DND-41 (cell line): Measurements from ENCODE around the gene BRIP1.

ENCODE experiments used
- ATAC-seq: fragments of 200-7000 bp; cut with Tn5 transposase; 3 replicates; pipeline ENCODE4 v1.9.1; 2021; ENCODE audit warnings: low read depth; ENCODE audit not compliant: insufficient read depth
- DNase-seq: peaks from one replicate; pipeline ENCODE4 v3.0.0-alpha.2; 2020
- H2AFZ ChIP-seq: 2 replicates; pipeline ENCODE4 v1.6.0; 2012; ENCODE audit warnings: low read depth, low read length
- H3K27ac ChIP-seq: 2 replicates; pipeline ENCODE4 v1.5.1; 2012; ENCODE audit warnings: low read length, inconsistent platforms
- H3K27me3 ChIP-seq: fragments of 200-600 bp; sonication (generic); 2 replicates; pipeline ENCODE4 v1.6.0; 2012; ENCODE audit warnings: low read length, mild to moderate bottlenecking, inconsistent platforms; ENCODE audit not compliant: insufficient read depth, poor library complexity
- H3K36me3 ChIP-seq: 2 replicates; pipeline ENCODE4 v1.5.1; 2012; ENCODE audit warnings: low read length, inconsistent platforms; ENCODE audit not compliant: insufficient read depth
- H3K4me1 ChIP-seq: 2 replicates; pipeline ENCODE4 v1.5.1; 2012; ENCODE audit warnings: mild to moderate bottlenecking, low read length; ENCODE audit not compliant: insufficient read depth
- H3K4me2 ChIP-seq: 2 replicates; pipeline ENCODE4 v1.6.0; 2012; ENCODE audit warnings: mild to moderate bottlenecking, moderate library complexity, low read length, inconsistent platforms; ENCODE audit not compliant: insufficient read depth
- H3K4me3 ChIP-seq, 2 experiments: fragments of 200-600 bp in 1 of 2; shearing (Covaris generic) in 1 of 2; 2 replicates each; pipeline ENCODE4 v1.5.1; 2012 to 2016; ENCODE audit warnings: inconsistent platforms in 2 of 2, low read length in 2 of 2, mild to moderate bottlenecking in 2 of 2, low read depth in 1 of 2, moderate library complexity in 1 of 2
- H3K79me2 ChIP-seq: 2 replicates; pipeline ENCODE4 v1.6.0; 2012; ENCODE audit warnings: low read length, inconsistent platforms; ENCODE audit not compliant: insufficient read depth
- H3K9ac ChIP-seq: 2 replicates; pipeline ENCODE4 v1.6.0; 2012; ENCODE audit warnings: low read depth, mild to moderate bottlenecking, inconsistent platforms, low read length, moderate library complexity
- H3K9me3 ChIP-seq: 2 replicates; pipeline ENCODE4 v1.5.1; 2012; ENCODE audit warnings: low read length, moderate library complexity, mild to moderate bottlenecking, inconsistent platforms; ENCODE audit not compliant: insufficient read depth, severe bottlenecking
- H4K20me1 ChIP-seq: 2 replicates; pipeline ENCODE4 v1.6.0; 2012; ENCODE audit warnings: low read length; ENCODE audit not compliant: insufficient read depth
- CTCF ChIP-seq: IDR thresholded peaks from 2 replicates; pipeline ENCODE4 v1.5.1; 2012; ENCODE audit warnings: borderline replicate concordance, low read length, moderate library complexity, mild to moderate bottlenecking; ENCODE audit not compliant: poor library complexity, severe bottlenecking; ENCODE audit errors: extremely low read depth
- EZH2 ChIP-seq: IDR thresholded peaks from 3 replicates; pipeline ENCODE4 v1.6.1; 2012; ENCODE audit warnings: borderline replicate concordance, low read depth, mild to moderate bottlenecking, moderate library complexity, low read length, inconsistent platforms; ENCODE audit not compliant: severe bottlenecking

The BRIP1 gene

GRCh38 chr17:61852857-61853256, 10.5 kb downstream of the BRIP1 start:
- H2AFZ ChIP-seq: no peak overlapping the region
- peaks cover 66% of the 10 kb centered on the region for H3K79me2 ChIP-seq
- no peaks in the 10 kb centered on the region for H3K9me3 ChIP-seq
- H4K20me1 ChIP-seq: peaks cover 10% of the 10 kb centered on the region; the same call in 1 of the 2 replicates
- H3K4me2 ChIP-seq: no peak overlapping the region
- no peak overlapping the region for H3K4me3 ChIP-seq
- DNase-seq: no peak
- H3K9ac ChIP-seq: no peak overlapping the region
- peaks cover 89% of the 10 kb centered on the region for H3K36me3 ChIP-seq
- no peaks in the 10 kb centered on the region for H3K27me3 ChIP-seq
- H3K4me1 ChIP-seq: peaks cover 14% of the 10 kb centered on the region
- no peak overlapping the region for H3K27ac ChIP-seq
- TF ChIP-seq EZH2: no peak
- TF ChIP-seq CTCF: no peak
- no peak for ATAC-seq

GRCh38 chr17:61849674-61850073, 13.7 kb downstream of the BRIP1 start:
- H3K9me3 ChIP-seq: no peaks in the 10 kb centered on the region
- H3K4me1 ChIP-seq: peaks cover 6% of the 10 kb centered on the region
- no peak overlapping the region for H3K9ac ChIP-seq
- H3K4me3 ChIP-seq: no peak overlapping the region
- peaks cover 88% of the 10 kb centered on the region for H3K36me3 ChIP-seq
- no peak overlapping the region for H3K27ac ChIP-seq
- no peak for TF ChIP-seq EZH2
- TF ChIP-seq CTCF: no peak
- H3K27me3 ChIP-seq: no peaks in the 10 kb centered on the region
- ATAC-seq (no peak), DNase-seq (no peak)
- H3K79me2 ChIP-seq: peaks cover 39% of the 10 kb centered on the region
- H2AFZ ChIP-seq: no peak overlapping the region
- no peak overlapping the region for H3K4me2 ChIP-seq
- peaks cover 7% of the 10 kb centered on the region; the same call in 1 of the 2 replicates for H4K20me1 ChIP-seq

GRCh38 chr17:61848896-61849295, 14.4 kb downstream of the BRIP1 start:
- H2AFZ ChIP-seq: no peak overlapping the region
- H3K4me3 ChIP-seq: no peak overlapping the region
- H3K27ac ChIP-seq: no peak overlapping the region
- peaks cover 2% of the 10 kb centered on the region for H3K4me1 ChIP-seq
- ATAC-seq (no peak), DNase-seq (no peak)
- H3K9ac ChIP-seq: no peak overlapping the region
- no peak overlapping the region for H3K4me2 ChIP-seq
- H3K79me2 ChIP-seq: peaks cover 32% of the 10 kb centered on the region
- TF ChIP-seq CTCF (no peak), EZH2 (no peak)
- peaks cover 4% of the 10 kb centered on the region; the same call in 1 of the 2 replicates for H4K20me1 ChIP-seq
- H3K27me3 ChIP-seq: no peaks in the 10 kb centered on the region
- H3K36me3 ChIP-seq: peaks cover 88% of the 10 kb centered on the region
- H3K9me3 ChIP-seq: no peaks in the 10 kb centered on the region

- Histone ChIP-seq H4K20me1 (peaks cover 4% of the 10 kb centered on the region; the same call in 1 of the 2 replicates), H2AFZ (no peak overlapping the region), H3K4me2 (no peak overlapping the region), H3K9ac (no peak overlapping the region), H3K4me1 (no peaks in the 10 kb centered on the region), H3K27ac (no peak overlapping the region), H3K79me2 (peaks cover 27% of the 10 kb centered on the region), H3K4me3 (no peak overlapping the region), H3K27me3 (no peaks in the 10 kb centered on the region), H3K9me3 (no peaks in the 10 kb centered on the region), H3K36me3 (peaks cover 87% of the 10 kb centered on the region)
- ATAC-seq (no peak), DNase-seq (no peak)
- TF ChIP-seq EZH2 (no peak), CTCF (no peak)
Observed at GRCh38 chr17:61848247-61848646, 15.1 kb downstream of the BRIP1 start.
